A549 (cell line): ENCODE measurements around the gene MRPL36.

ENCODE experiments used
- CHD2 ChIP-seq: fragments of 150-350 bp; IDR thresholded peaks from 2 replicates; pipeline ENCODE4 v1.6.1; 2014; ENCODE audit warnings: low read length; ENCODE audit not compliant: partially characterized antibody
- EP300 ChIP-seq, 2 experiments: fragments of >200 bp; sonication (Bioruptor Twin); formaldehyde crosslinking; IDR thresholded peaks; 2 replicates in 1 of 2; 3 replicates in 1 of 2; pipeline ENCODE4 v1.6.1; 2016 to 2017
- RAD21 ChIP-seq, 2 experiments: fragments of >200 bp in 1 of 2; sonication (Bioruptor Twin) in 1 of 2; formaldehyde crosslinking in 1 of 2; IDR thresholded peaks in 1 of 2; conservative IDR thresholded peaks in 1 of 2; 2 replicates in 1 of 2; 3 replicates in 1 of 2; pipeline ENCODE4 v1.6.1; 2012 to 2018; ENCODE audit warnings: inconsistent platforms in 1 of 2
- TF ChIP-seq, protein P1 (sequence below): fragments of >200 bp; sonication (Bioruptor Twin); formaldehyde crosslinking; IDR thresholded peaks from 3 replicates; pipeline ENCODE4 v1.5.1; 2016

DNA sequence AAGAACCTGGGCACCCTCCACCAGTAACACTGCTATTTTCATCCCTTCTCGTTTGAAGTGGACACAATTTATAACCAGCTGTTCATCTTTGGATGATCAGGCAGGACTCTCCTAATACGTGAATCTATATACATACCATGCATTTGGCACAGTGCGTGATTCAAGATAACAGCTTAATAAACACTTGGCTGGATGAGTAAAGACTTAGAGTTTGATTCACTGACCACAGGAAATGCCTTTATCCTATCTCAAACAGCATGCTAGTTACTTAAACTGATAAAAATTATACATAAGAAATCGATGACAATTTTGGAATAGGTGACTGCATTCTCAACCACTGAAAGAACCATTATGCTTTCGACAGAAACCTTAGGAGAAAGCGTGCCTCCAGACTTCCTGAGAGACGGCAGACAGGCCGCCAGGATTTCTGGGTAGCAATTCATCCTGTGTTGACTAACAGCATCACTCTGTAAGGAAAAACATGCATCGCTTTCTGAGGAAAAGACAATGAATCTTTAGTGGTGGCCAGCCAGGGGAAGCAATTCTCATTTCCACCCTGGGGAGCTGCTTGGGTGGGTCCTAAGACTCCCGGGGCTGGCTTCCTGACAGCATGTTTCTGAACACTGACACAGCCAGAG is 9.7 kb downstream of the MRPL36 start:
- TF ChIP-seq CHD2 = no peak
- TF ChIP-seq, protein P1, sequence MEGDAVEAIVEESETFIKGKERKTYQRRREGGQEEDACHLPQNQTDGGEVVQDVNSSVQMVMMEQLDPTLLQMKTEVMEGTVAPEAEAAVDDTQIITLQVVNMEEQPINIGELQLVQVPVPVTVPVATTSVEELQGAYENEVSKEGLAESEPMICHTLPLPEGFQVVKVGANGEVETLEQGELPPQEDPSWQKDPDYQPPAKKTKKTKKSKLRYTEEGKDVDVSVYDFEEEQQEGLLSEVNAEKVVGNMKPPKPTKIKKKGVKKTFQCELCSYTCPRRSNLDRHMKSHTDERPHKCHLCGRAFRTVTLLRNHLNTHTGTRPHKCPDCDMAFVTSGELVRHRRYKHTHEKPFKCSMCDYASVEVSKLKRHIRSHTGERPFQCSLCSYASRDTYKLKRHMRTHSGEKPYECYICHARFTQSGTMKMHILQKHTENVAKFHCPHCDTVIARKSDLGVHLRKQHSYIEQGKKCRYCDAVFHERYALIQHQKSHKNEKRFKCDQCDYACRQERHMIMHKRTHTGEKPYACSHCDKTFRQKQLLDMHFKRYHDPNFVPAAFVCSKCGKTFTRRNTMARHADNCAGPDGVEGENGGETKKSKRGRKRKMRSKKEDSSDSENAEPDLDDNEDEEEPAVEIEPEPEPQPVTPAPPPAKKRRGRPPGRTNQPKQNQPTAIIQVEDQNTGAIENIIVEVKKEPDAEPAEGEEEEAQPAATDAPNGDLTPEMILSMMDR = no peak
- no peak for TF ChIP-seq RAD21 (conservative IDR thresholded peaks at IDR 0.05 in 1 of 2, IDR thresholded peaks at IDR 0.05 in 1 of 2)
- no peak for TF ChIP-seq EP300 (IDR thresholded peaks at IDR 0.05)
